ENCODE data around the gene ACTN4.

ACTN4 gene

DNA sequence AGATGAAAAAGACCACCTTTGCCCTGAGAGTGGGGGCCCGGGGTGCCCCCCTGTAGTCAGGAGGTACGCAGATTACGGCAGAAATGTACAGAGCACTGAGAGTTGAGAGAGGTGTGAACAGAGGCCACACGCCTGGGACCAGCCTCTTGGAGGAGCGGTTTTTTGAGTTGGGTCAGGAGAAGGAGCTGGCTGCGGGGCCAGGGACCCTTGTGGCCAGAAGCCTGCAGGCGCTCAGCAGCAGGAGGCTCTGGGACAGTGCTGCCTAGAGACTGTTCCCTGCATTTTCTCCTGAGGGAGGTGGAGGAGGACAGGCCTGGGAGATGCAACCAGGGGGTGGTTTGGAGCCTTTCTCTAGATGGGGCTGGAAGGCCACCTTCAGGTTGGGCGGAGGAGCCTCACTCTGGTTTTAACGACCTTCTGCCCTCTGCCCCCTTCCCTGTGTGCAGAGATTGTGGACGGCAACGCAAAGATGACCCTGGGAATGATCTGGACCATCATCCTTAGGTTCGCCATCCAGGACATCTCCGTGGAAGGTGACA is 57.1 kb downstream of the ACTN4 start:
- no peak for DNase-seq (ENCODE audit: low read depth, low spot score)
- H3K27ac ChIP-seq: no peak overlapping the region

DNA sequence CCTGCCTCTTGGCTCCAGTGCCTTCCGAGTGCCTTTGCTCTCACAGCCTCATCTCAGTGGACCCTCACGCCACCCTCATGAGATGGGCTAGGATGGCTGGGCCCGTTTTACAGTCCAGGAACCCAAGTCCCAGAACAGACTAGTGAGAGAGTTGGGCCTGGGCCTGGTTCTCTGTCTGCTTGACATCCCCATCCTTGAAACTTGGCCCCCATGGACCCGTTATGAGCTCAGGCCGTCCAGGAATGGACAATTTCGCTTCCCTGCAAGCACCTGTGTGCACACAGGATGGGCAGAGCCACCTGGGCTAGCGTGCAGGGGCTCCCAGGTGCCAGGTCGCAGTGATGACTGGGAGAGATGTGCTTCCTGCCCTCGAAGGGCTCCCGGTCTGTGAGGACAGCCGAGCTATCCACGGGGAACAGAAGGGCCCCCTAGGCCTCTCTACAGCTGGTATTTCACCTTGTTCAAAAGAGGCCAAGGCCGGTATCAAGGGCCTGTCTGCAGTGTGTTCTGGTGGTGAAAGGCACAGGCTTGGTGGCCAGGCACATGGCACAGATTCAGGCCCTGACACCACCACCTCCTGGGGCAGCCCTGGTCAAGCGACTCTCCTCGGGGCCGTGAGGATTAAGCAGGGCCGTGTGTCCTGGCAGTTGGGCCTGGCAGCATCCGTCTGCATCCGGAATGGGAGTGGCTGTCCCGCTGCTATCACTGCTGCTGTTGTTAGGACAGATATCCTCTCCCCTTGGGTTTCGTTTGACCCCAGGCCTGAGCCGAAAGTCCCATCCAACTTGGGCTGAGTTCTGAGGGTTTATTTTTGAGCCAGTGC is 58.0 kb downstream of the ACTN4 start:
- H3K27ac ChIP-seq: peak overlapping the region; percentile 68
- no peak for DNase-seq (ENCODE audit: low read depth, low spot score)

DNA sequence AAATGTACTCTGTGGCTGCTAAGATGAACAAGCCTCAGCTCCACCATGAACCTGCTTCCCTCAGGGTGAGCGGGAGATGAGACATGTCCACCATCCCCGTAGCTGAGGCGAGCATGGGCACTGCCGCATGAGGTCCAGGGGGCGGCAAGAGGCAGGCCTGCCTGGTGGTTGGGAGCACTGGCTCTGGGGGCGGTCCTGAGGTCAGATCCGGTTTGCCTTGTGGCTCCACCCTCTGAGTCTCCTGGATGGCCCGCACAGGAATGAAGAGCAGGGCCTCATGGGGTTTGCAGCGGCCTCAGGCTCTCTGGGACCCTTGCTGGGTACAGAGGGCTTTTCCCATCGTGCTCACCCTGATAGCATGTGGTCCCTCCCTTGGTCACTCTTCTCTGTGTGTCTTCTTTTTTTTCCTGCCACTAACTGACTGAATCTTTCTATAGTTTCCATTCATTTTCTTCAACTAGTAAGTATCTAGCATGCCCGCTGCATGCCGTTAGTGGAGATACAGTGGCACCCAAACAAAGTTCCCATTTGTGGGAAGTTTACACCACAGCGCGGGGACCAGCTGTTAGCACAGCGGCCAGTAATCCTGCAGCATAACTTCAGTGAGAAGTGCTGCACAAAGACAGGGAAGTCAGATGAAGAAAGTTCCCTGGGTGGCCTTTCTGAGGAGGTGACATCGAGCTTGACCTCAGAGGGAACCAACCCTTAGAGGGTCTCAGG is 59.5 kb downstream of the ACTN4 start:
- DNase-seq (ENCODE audit: low read depth, low spot score): no peak

DNA sequence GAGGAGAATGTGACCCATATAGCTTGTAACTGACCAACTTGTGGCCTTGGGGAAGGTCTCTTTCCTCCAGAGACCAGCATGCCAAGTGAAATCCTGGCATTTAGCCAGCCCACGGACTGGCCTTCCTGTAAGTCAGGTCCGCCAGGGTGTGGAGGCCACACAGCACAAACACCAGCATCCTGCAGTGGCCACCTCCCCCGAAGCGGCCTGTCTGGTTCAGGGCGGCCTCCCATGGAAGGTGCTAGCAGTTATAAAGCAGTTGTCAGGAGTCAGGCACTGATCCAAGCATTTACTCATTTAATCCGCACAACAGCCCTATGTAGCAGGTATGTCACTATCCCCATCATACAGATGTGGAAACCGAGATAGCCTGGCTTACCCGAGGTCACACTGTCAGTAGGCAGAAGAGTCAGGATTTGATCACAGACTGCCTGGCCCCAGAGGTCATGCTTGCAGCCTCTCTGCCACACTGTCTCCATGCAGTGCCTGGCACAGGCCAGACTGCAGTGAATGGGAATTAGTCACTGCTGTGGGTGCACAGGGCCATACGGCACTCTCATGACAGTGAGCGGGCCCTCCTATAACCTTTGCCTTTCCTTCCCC is 60.2 kb downstream of the ACTN4 start:
- H3K27ac ChIP-seq: peak overlapping the region; percentile 68
- DNase-seq (ENCODE audit: low read depth, low spot score): no peak

More for the DNA sequence above, 59.5 kb downstream of the ACTN4 start:
- H3K27ac ChIP-seq: peak overlapping the region; percentile 68

DNA sequence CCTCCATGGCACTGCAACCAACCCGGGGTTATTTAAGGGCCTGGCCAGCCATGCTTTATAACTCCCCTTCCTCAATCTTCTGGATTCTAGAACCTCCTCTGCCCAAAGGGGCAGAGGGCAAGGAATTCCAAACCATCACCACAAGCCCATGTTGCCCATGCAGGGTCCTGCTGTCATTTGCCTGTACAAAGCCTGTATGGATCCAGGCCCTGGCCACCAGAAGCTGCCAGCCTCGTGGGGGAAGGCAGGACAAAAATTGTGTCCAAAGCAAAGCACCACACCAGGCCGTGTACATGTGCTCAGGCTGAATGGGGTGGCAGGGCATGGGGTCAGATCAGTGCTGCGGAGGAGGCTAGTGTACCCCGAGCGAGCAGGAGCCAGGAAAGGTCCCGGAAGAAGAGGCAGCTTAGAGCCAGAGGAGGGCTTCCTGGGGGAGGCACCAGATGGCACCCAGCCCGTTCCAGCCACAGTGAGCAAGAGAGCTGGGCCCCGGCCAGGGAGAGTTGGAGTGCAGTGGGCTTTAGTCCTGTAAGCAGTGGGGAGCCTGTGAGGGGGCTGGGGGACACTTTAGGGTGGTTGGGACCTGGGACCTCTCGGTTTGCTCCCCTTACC is 61.1 kb downstream of the ACTN4 start:
- H3K27ac ChIP-seq: peak overlapping the region; percentile 68
- DNase-seq (ENCODE audit: low read depth, low spot score): no peak

DNA sequence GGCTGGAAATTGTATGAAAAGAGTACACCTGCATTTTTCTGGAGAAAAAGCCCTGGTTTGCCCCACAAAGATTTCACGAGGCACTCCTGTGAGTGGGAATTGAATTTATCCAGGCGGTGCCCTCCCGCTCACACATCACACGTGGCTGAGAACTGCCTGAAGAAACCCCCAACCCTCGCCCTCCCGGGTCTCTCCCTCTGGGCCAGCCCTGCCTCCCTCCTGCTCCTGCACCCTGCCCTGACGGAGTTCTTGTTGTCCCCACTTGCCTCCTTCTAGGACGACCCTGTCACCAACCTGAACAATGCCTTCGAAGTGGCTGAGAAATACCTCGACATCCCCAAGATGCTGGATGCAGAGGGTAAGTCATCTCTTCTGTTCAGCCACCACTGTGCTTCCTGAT is 61.7 kb downstream of the ACTN4 start:
- DNase-seq (ENCODE audit: low read depth, low spot score): no peak
- H3K27ac ChIP-seq: peak overlapping the region; percentile 68

DNA sequence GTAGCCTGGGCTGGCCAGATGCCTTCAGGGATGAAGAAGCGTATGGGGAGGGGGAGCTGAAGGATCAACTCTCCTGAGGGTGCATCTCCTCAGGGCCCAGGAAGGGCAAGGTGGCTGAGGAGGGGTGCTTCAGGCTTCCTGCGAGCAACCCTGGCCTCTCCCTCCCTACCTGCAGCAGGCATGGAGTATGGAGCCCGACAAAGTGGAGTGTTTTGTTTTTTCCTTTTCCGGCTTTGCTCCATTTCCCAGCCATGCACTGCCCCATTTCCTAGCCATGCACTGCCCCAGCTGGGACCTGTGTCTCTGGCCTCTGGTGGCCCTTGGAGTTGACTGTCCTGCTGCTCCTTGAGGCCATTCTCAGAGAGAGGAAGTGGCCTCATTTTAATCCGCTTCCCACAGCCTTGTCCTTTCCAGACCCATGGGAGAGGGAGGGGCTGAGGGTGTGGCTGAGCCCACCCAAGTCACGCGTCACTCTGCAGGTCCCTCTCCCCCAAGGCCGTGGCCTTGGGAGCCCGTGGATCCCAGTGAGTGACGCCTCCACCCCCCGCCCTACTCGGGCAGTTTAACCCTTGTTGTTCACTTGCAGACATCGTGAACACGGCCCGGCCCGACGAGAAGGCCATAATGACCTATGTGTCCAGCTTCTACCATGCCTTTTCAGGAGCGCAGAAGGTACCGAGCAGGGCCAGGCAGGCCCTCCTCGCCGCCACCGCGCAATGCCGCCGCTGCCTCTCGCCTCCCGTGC is 62.4 kb downstream of the ACTN4 start:
- H3K27ac ChIP-seq: peak overlapping the region; percentile 68
- DNase-seq (ENCODE audit: low read depth, low spot score): no peak

DNA sequence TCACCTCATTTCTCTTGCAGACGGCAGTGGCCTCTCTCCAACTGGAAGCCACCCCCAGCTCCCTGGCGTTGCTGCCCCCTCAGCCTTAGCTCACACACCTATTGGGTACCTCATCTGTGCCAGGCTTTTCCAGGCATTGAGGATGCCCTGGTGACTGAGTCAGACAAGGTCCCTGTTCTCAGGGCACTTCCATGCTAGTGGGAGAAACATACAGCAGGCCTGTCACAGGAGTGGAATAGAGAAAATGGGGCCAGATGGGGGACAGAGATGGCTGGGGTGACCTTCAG is 62.9 kb downstream of the ACTN4 start:
- DNase-seq (ENCODE audit: low read depth, low spot score): no peak
- peak overlapping the region; percentile 68 for H3K27ac ChIP-seq

DNA sequence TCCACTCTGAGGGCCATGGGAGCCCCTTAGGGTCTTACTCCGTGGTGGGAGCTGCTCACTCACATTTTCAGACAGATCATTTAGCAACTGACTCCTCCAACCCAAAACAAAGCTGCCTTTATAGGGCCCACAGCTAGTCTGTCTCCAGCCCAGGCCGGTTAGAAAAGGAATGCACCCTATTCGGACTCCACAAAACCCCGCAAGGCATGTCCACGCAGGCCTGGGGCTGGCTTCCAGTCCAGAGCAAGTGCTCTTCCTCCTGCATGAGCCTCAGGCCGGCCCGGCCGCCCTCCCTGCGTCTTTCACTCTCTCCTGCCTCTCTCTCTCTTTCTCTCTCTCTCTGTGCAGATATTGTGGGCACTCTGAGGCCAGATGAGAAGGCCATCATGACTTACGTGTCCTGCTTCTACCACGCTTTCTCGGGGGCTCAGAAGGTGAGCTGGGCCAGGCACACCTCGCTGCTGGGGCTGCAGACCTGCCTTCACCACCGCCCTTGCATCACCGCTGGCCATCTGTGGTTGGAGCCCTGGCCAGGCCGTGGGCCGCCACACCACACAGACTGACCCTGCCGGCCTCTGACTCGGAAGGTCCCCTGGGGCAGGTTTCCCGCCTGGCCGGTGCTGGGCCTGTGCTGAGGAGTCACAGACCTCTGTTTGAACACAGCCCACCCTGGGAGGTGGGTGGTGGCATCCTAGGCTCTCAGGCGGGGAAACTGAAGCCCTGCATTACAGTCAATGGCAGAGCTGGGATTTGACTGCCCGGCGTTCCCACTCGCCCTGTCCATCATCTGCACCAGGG is 63.7 kb downstream of the ACTN4 start:
- H3K27ac ChIP-seq: peak overlapping the region; percentile 68
- no peak for DNase-seq (ENCODE audit: low read depth, low spot score)

DNA sequence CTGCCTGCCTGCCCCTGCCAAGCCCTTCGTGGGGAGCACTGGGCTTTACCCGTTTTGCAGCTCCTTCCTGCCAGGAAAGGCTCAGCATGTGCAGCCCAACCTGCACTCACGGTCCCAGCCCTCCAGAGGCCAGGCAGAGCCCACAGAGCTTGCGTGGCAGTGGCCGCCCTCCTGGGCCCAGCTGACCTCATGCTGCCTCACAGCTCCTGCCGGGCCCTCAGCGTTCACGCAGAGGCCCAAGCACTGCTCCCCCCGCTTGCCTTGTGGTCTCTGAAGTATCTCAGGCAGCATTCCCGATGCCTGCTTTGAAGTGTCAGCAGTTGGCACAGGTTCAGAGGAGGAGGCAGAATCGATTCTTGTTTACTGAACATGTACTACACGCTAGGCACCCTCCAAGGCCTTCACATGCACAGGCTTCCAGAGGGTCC is 64.3 kb downstream of the ACTN4 start:
- no peak for DNase-seq (ENCODE audit: low read depth, low spot score)
- peak overlapping the region; percentile 68 for H3K27ac ChIP-seq

DNA sequence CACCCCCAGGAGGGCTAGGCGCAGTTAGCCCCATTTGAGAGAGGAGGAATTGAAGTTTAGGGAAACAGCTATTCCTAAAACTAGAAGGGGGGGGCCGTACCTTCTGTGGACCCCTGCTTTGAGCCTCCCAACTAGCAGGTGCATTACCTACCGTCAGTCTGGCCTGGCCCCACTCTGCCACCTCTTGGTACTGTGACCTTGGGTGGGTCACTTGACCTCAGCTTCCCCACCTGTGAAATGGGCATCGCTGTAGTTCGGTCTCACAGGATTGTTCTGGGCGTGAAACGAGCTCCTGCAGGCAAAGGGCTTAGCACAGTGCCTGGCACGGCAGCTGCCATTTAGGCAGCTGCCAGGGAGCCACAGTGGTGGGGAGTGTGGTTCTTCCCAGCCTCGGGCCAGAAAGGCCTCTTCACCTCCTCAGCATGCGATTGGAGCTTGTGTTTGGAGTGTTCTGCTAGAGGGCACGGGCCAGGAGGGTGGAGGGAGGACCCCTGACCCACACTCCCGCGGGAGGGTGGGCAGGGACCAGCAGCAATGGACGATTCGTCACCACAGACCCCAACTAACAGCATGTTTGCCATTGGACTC is 64.8 kb downstream of the ACTN4 start:
- DNase-seq (ENCODE audit: low read depth, low spot score): no peak
- peak overlapping the region; percentile 68 for H3K27ac ChIP-seq

DNA sequence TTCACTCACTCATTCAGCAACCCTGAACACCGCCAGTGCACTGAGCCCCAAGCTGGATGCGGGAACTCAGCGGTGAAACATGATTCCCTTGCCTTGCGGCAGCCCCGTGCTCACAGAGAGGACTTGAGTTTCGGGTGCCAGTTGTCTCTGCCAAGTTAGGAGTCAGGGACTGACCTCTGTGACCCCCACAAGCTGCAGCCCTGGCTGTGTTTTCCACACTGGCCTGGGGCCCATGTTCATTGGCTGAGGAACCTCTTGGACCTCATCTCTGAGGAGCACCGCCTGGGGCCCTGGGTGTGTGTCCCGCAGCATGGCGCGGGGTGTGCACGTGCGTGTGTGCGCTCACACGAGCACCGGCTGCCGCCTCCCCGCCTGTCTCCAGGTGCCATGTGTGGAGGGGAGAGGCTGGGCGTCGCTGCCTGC is 65.8 kb downstream of the ACTN4 start:
- DNase-seq (ENCODE audit: low read depth, low spot score): no peak
- peak overlapping the region; percentile 3 for H3K27ac ChIP-seq

DNA sequence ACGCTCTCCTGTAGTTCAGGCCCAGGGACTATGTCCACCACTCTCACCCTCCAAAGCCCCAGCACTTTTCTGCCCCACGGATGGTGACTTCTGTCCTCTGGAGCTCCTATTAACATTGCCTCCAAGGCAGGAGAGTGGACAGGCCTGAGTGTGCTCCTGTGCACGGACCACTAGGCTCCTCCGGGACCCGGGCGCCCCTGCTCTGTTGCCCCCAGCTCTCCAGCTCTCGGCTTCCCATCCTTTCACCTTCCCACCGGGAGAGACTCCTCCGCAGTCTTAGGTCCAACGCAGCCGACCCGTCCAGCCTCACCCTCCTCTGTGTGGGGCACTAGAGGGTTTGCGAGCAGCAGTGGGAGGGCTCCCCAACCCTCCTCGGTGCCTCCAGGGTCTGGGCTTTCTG is 66.4 kb downstream of the ACTN4 start:
- peak overlapping the region; percentile 3 for H3K27ac ChIP-seq

DNA sequence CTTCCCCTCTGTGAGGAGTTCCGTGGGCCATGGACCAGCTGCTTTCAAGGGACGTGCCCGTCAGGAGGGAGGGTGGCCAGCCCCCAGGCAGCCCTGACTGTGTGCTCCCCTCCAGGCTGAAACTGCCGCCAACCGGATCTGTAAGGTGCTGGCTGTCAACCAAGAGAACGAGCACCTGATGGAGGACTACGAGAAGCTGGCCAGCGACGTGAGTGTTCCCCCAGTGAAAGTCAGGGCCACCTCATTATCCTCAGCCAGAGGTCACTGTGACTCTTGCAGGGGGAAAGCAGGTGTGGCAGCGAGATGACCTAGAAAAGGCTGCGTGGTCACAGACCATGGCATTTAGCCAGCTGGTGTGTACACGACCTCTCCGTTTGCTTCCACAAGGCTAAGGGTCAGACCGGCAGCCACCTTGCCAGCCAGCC is 66.9 kb downstream of the ACTN4 start:
- DNase-seq (ENCODE audit: low read depth, low spot score): no peak
- H3K27ac ChIP-seq: peak overlapping the region; percentile 3

More for the DNA sequence above, 66.4 kb downstream of the ACTN4 start:
- no peak for DNase-seq (ENCODE audit: low read depth, low spot score)

DNA sequence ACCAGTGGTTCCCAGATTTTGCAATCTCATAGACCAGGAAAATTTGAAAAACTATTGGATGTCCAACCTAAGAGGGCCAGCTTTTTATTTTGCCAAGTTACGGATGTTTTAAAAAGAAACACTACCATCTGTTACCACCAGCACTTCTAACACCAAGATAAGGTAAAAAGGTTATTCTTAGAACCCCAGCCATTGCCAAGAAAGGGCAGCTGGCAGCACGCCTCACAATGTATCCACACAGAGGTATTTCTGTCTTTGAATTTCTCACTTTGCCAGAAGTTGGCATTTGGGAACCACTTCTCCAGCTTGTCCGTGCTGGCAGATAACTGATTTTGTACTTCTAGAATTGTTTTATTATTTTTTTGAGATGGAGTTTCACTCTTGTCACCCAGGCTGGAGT is 68.1 kb downstream of the ACTN4 start:
- no peak for DNase-seq (ENCODE audit: low read depth, low spot score)
- peak overlapping the region; percentile 13 for H3K27ac ChIP-seq

DNA sequence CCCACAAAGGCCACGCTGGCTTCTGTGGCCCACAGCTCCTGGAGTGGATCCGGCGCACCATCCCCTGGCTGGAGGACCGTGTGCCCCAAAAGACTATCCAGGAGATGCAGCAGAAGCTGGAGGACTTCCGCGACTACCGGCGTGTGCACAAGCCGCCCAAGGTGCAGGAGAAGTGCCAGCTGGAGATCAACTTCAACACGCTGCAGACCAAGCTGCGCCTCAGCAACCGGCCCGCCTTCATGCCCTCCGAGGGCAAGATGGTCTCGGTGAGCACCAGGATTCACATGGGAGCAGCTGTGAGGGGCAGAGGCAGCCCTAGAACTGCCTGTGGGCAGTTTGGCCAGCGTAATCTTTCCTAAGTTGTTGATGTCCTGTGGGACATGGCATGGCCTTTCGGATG is 69.6 kb downstream of the ACTN4 start:
- DNase-seq (ENCODE audit: low read depth, low spot score): no peak
- H3K27ac ChIP-seq: no peak overlapping the region

DNA sequence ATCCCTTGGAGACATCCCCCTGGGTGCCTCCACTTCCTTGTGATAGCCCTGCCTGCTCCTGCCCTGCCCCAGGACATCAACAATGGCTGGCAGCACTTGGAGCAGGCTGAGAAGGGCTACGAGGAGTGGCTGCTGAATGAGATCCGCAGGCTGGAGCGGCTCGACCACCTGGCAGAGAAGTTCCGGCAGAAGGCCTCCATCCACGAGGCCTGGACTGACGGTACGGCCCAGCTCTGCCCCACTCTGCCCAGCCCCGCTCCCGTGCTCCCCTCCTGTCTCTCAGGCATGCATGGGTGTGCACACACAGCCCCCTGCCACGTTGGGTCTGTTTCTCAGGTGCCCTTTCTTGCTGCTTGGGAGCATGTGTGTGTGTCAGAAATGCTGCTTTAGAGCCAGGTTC is 70.4 kb downstream of the ACTN4 start:
- DNase-seq (ENCODE audit: low read depth, low spot score): no peak
- H3K27ac ChIP-seq: peak overlapping the region; percentile 79

DNA sequence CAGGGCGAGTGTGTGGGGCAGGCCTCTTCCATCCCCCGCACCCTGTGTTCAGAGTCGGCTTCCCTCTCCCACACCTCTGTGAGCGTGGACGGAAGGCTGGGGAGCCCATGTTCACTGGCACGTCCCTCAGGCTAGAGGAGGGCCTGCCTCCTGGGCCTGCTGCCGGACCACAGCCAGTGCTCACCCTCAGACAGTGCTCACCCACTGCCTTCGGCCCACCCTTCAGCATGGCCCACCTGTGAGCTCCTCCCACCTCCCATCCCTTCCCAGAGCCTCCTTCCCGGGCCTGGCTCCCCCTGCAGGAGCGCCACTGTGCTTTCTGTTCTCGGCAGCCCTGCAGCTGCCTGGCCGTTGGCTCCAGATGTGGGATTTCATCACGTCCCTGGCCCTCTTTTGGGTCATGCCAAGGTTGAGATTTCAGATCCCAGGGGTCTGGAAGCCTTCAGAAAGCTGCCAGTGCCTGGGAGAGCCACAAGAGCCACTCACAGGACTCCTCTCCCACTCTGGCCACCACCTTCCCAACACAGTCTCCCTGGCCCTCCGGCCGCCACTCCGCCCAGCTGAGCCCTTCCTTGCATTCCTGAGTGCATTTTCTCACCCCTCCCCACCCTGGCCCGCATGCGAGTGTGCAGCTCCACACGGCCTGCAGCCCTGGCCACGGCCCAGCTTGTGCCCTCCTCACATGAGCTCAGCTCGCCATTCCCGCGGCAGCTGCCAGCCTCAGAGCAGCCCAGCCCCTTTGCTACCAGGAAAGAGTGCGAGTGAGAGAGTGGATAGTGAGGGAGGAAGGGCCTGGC is 71.5 kb downstream of the ACTN4 start:
- DNase-seq (ENCODE audit: low read depth, low spot score): no peak
- peak overlapping the region; percentile 79 for H3K27ac ChIP-seq

Data from epithelial cell of prostate (primary cell).